Progenitor cell of endocrine pancreas (in vitro differentiated cells): ENCODE measurements around the gene COL20A1. TPM values are rescaled to one million over a fixed set of nuclear protein-coding genes. Genes with fewer than 3 reads are reported as not detected.

Experiments
- DNase-seq: peaks from one replicate; pipeline ENCODE4 v3.0.0; 2021; ENCODE audit warnings: low spot score; ENCODE audit not compliant: unreplicated experiment
- H3K27ac Mint-ChIP-seq: 2 replicates; pipeline ENCODE4 v1.8.0; 2021; ENCODE audit warnings: mild to moderate bottlenecking, moderate library complexity, mixed read lengths
- H3K27me3 Mint-ChIP-seq: 2 replicates; pipeline ENCODE4 v1.8.0; 2021; ENCODE audit warnings: mixed read lengths
- H3K36me3 Mint-ChIP-seq: 2 replicates; pipeline ENCODE4 v1.8.0; 2022; ENCODE audit warnings: mixed read lengths; ENCODE audit not compliant: insufficient read depth
- H3K4me1 Mint-ChIP-seq: 2 replicates; pipeline ENCODE4 v1.8.0; 2021; ENCODE audit warnings: low read depth, mixed read lengths
- H3K4me3 Mint-ChIP-seq: 2 replicates; pipeline ENCODE4 v1.8.0; 2021; ENCODE audit warnings: low read depth, mild to moderate bottlenecking, moderate library complexity, mixed read lengths
- H3K9me3 Mint-ChIP-seq: 2 replicates; pipeline ENCODE4 v1.8.0; 2021; ENCODE audit warnings: low read depth, mixed read lengths
- microRNA-seq: library from miRNA; unstranded; fragments of <30 nt; microRNA quantifications from one replicate; pipeline ENCODE4 v1.1.0, GENCODE V29; 2020; ENCODE audit warnings: borderline number of aligned reads; ENCODE audit not compliant: unreplicated experiment
- total RNA-seq: library from RNA; stranded (reverse); gene quantifications from 2 replicates; pipeline ENCODE4 v1.2.1, GENCODE V29; 2021
- TF ChIP-seq, protein P1 (sequence below): fragments of 200-600 bp; sonication (generic); IDR thresholded peaks from one replicate; pipeline ENCODE4 v1.5.0; 2021; ENCODE audit warnings: antibody characterized with exemption, mild to moderate bottlenecking; ENCODE audit not compliant: unreplicated experiment

The COL20A1 gene
- total RNA-seq, 1 donor from 2014 or later = 0.24 TPM

DNA sequence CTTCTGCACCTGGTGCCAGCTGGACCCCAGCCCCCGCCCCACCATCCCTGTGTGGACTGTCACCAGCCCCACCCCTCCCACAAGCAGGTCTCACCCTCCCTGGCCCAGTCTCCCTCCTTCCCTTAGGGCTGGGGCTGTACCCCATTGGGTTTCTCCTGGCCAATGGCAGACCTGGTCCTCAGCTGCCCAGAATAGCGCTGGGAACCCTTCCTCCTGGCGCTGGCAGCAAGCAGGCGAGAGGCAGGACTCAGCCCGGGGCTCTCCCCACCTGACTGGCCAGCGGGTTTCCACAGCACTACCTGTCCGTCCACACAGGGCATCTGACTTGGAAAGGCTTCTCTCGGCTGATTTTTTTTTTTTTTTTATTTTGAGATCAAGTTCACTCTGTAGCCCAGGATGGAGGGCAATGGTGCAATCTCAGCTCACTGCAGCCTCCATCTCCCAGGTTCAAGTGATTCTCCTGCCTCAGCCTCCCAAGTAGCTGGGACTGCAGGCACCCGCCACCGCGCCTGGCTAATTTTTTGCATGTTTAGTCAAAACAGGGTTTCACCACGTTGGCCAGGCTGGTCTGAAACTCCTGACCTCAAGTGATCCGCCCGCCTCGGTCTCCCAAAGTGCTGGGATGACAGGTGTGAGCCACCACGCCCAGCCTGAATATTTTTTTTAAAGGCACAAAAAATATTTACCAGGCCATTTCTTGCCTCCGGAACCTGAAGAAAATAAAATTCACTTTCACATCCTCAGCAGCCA, 89.7 kb downstream of the COL20A1 start:
- H3K27me3 Mint-ChIP-seq = peaks cover 7% of the 10 kb centered on the region
- H3K27ac Mint-ChIP-seq = no peak overlapping the region
- H3K4me1 Mint-ChIP-seq = peaks cover 5% of the 10 kb centered on the region
- no peak for DNase-seq
- H3K9me3 Mint-ChIP-seq = peaks cover 19% of the 10 kb centered on the region
- no peak overlapping the region for H3K4me3 Mint-ChIP-seq
- H3K36me3 Mint-ChIP-seq = no peaks in the 10 kb centered on the region
- TF ChIP-seq, protein P1, sequence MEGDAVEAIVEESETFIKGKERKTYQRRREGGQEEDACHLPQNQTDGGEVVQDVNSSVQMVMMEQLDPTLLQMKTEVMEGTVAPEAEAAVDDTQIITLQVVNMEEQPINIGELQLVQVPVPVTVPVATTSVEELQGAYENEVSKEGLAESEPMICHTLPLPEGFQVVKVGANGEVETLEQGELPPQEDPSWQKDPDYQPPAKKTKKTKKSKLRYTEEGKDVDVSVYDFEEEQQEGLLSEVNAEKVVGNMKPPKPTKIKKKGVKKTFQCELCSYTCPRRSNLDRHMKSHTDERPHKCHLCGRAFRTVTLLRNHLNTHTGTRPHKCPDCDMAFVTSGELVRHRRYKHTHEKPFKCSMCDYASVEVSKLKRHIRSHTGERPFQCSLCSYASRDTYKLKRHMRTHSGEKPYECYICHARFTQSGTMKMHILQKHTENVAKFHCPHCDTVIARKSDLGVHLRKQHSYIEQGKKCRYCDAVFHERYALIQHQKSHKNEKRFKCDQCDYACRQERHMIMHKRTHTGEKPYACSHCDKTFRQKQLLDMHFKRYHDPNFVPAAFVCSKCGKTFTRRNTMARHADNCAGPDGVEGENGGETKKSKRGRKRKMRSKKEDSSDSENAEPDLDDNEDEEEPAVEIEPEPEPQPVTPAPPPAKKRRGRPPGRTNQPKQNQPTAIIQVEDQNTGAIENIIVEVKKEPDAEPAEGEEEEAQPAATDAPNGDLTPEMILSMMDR = no peak

DNA sequence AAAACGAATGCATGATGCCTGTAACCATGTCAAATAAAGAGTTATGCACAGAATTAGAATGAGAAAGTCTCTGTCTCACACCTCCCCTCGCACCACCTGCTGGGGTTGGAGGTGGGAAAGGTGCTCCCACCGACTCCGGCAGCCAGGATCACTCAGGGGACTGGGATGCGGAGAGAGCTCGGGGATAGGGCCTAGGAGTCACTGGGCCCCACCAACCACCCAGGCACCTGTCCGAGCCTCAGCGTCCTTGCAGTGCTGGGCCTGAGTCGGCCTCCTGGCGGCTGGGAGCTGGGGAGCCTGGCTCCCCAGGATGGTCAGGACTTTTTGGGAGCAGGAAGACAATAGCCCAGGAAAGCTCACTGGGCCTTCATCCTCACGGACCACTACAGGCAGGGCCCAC, 90.6 kb downstream of the COL20A1 start:
- TF ChIP-seq, protein P1 = no peak
- Mint-ChIP-seq H3K27ac (no peak overlapping the region), H3K4me3 (no peak overlapping the region), H3K36me3 (no peaks in the 10 kb centered on the region), H3K27me3 (peaks cover 7% of the 10 kb centered on the region), H3K4me1 (peaks cover under 1% of the 10 kb centered on the region), H3K9me3 (peaks cover 22% of the 10 kb centered on the region)
- no peak for DNase-seq

DNA sequence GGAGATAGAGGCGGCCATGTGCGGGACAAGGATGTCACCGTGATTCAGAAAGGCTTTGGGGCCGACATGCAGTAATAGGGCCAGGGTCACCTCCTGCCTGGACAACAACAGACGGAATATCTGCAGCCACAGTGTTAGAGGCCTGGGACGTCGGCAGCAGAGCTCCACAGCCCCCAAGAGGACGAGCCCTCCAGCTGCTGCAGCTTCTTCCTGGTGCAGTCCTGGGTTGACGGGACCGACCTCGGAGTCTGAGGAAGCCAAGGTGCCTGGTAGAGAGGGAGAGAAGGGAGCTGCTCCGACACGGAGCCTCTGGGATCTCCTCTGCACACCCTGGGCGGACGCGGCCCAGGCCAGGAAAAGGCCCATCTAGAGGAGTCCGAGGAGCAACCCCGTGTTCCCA, 91.3 kb downstream of the COL20A1 start:
- H3K36me3 Mint-ChIP-seq = no peaks in the 10 kb centered on the region
- TF ChIP-seq, protein P1 = no peak
- no peak for DNase-seq
- peaks cover 22% of the 10 kb centered on the region for H3K9me3 Mint-ChIP-seq
- H3K27ac Mint-ChIP-seq = no peak overlapping the region
- H3K4me1 Mint-ChIP-seq = no peaks in the 10 kb centered on the region
- H3K4me3 Mint-ChIP-seq = no peak overlapping the region
- H3K27me3 Mint-ChIP-seq = peaks cover 9% of the 10 kb centered on the region

Small RNA genes within 50 kb of the gene (microRNA-seq; reads per million reads assigned to microRNA genes)
- gene MIR4326 = not detected

Other genes with a start within 250 kb of the COL20A1 start
- 51.2 and 53.8 TPM in 2 replicates for gene YTHDF1, start 77.1 kb upstream of the COL20A1 start, total RNA-seq
- not detected in 2 replicates for gene BIRC7, start 57.3 kb upstream of the COL20A1 start, total RNA-seq
- 0.60 and 0.73 TPM in 2 replicates for gene NKAIN4, start 38.7 kb upstream of the COL20A1 start, total RNA-seq
- 119 and 130 TPM in 2 replicates for gene ARFGAP1, start 20.4 kb upstream of the COL20A1 start, total RNA-seq
- gene CHRNA4, start 68.2 kb downstream of the COL20A1 start, total RNA-seq = 0.43 and 0.44 TPM in 2 replicates
- gene KCNQ2, start 179.5 kb downstream of the COL20A1 start, total RNA-seq = 14.6 and 15.6 TPM in 2 replicates
- 11.0 and 11.8 TPM in 2 replicates for gene EEF1A2, start 205.9 kb downstream of the COL20A1 start, total RNA-seq
- 340 and 374 TPM in 2 replicates for gene PPDPF, start 227.6 kb downstream of the COL20A1 start, total RNA-seq
- 0.29 and 0.31 TPM in 2 replicates for gene PTK6, start 244.2 kb downstream of the COL20A1 start, total RNA-seq